HepG2 (cell line): ENCODE measurements around the gene CCDC82. TPM values are rescaled to one million over a fixed set of nuclear protein-coding genes. Genes with fewer than 3 reads are reported as not detected.
A peak's percentile ranks its signal among the peaks of the same experiment; 100 is the strongest.

Source experiments
- AFF4 ChIP-seq: sonication (generic); formaldehyde crosslinking; IDR thresholded peaks from 2 replicates; pipeline ENCODE4 v1.4.0; 2020; ENCODE audit warnings: missing genetic modification reagents
- EEA1 ChIP-seq: sonication (generic); formaldehyde crosslinking; IDR thresholded peaks from 2 replicates; pipeline ENCODE4 v1.5.1; 2020; ENCODE audit warnings: mild to moderate bottlenecking, missing genetic modification reagents, borderline replicate concordance
- HIC2 ChIP-seq: sonication (generic); formaldehyde crosslinking; IDR thresholded peaks from 2 replicates; pipeline ENCODE4 v1.9.0; 2022; ENCODE audit warnings: low read depth, missing genetic modification reagents
- KDM3A ChIP-seq: IDR thresholded peaks from 2 replicates; pipeline ENCODE4 v1.6.1; 2018; ENCODE audit warnings: low read depth, missing compliant biosample characterization
- KLF15 ChIP-seq: sonication (generic); formaldehyde crosslinking; IDR thresholded peaks from 2 replicates; pipeline ENCODE4 v1.8.1; 2023; ENCODE audit warnings: borderline replicate concordance, mild to moderate bottlenecking, inconsistent platforms, missing genetic modification reagents, mixed read lengths
- NCOA5 ChIP-seq: sonication (generic); formaldehyde crosslinking; IDR thresholded peaks from 2 replicates; pipeline ENCODE4 v1.4.0; 2020; ENCODE audit warnings: missing genetic modification reagents
- NFIC ChIP-seq: IDR thresholded peaks from 2 replicates; pipeline ENCODE4 v1.6.1; 2012; ENCODE audit warnings: mild to moderate bottlenecking, low read length, inconsistent platforms
- PHF20 ChIP-seq: sonication (generic); formaldehyde crosslinking; IDR thresholded peaks from 2 replicates; pipeline ENCODE4 v1.5.0; 2020; ENCODE audit warnings: mild to moderate bottlenecking, missing genetic modification reagents
- PPARG ChIP-seq: conservative IDR thresholded peaks from 2 replicates; pipeline ENCODE4 v1.6.1; 2016; ENCODE audit warnings: missing biosample characterization, missing genetic modification reagents
- SALL1 ChIP-seq: sonication (generic); formaldehyde crosslinking; IDR thresholded peaks from 2 replicates; pipeline ENCODE4 v1.8.0; 2022; ENCODE audit warnings: mild to moderate bottlenecking, missing genetic modification reagents
- SOX5 ChIP-seq: IDR thresholded peaks from 2 replicates; pipeline ENCODE4 v1.6.1; 2016; ENCODE audit warnings: borderline replicate concordance
- SOX6 ChIP-seq, 2 experiments: fragments of 450-650 bp in 1 of 2; sonication (generic) in 1 of 2; formaldehyde crosslinking in 1 of 2; IDR thresholded peaks; 2 replicates each; pipeline versions ENCODE4 v1.4.0 to v1.6.1; 2017 to 2020; ENCODE audit warnings: antibody characterized with exemption in 1 of 2, mild to moderate bottlenecking in 1 of 2, missing genetic modification reagents in 1 of 2
- SP140L ChIP-seq: sonication (generic); formaldehyde crosslinking; IDR thresholded peaks from 2 replicates; pipeline ENCODE4 v1.4.0; 2020; ENCODE audit warnings: missing genetic modification reagents, borderline replicate concordance
- TRIM24 ChIP-seq: sonication (generic); formaldehyde crosslinking; IDR thresholded peaks from 2 replicates; pipeline ENCODE4 v1.8.0; 2022; ENCODE audit warnings: mild to moderate bottlenecking, missing genetic modification reagents
- ZFP90 ChIP-seq: sonication (generic); formaldehyde crosslinking; IDR thresholded peaks from 2 replicates; pipeline ENCODE4 v1.8.0; 2022; ENCODE audit warnings: missing genetic modification reagents, mild to moderate bottlenecking, inconsistent platforms, borderline replicate concordance
- ZNF331 ChIP-seq: sonication (generic); formaldehyde crosslinking; IDR thresholded peaks from 2 replicates; pipeline ENCODE4 v1.4.0; 2020; ENCODE audit warnings: missing genetic modification reagents
- polyA plus RNA-seq, 8 experiments: library from polyadenylated mRNA; depleted of rRNA in 3 of 8; stranded (reverse) in 7 of 8; unstranded in 1 of 8; fragments of >200 nt; fragmentation: Illumina TruSeq in 4 of 8; extraction: Trizol in 4 of 8; gene quantifications; 2 replicates each; pipeline versions ENCODE4 v1.2.1 to v1.2.3, GENCODE V29; 2011 to 2016; ENCODE audit warnings: low read depth in 4 of 8, missing spikeins in 1 of 8, mixed read lengths in 1 of 8; ENCODE audit not compliant: insufficient read depth in 1 of 8
- total RNA-seq, 5 experiments: library from RNA; depleted of rRNA; stranded (reverse); fragments of >200 nt; fragmentation: Illumina TruSeq; extraction: Trizol; gene quantifications; 2 replicates each; pipeline ENCODE4 v1.2.3, GENCODE V29; 2016; ENCODE audit warnings: low read depth in 1 of 5
- TF ChIP-seq, protein P1 (sequence below): sonication (generic); formaldehyde crosslinking; conservative IDR thresholded peaks from 2 replicates; pipeline ENCODE4 v1.5.0; 2020; ENCODE audit warnings: missing genetic modification reagents
- TF ChIP-seq, protein P2 (sequence below): sonication (generic); formaldehyde crosslinking; IDR thresholded peaks from 2 replicates; pipeline ENCODE4 v1.4.0; 2020; ENCODE audit warnings: mild to moderate bottlenecking, missing genetic modification reagents, borderline replicate concordance
- TF ChIP-seq, protein P3 (sequence below): sonication (generic); formaldehyde crosslinking; IDR thresholded peaks from 2 replicates; pipeline ENCODE4 v1.4.0; 2020; ENCODE audit warnings: missing genetic modification reagents

The CCDC82 gene
- total and polyA plus RNA-seq, 2 of the 13 experiments (the other 11 are each of a cell fraction or from before 2014, with no cell fraction given), result 19.7 to 25.7 TPM

DNA sequence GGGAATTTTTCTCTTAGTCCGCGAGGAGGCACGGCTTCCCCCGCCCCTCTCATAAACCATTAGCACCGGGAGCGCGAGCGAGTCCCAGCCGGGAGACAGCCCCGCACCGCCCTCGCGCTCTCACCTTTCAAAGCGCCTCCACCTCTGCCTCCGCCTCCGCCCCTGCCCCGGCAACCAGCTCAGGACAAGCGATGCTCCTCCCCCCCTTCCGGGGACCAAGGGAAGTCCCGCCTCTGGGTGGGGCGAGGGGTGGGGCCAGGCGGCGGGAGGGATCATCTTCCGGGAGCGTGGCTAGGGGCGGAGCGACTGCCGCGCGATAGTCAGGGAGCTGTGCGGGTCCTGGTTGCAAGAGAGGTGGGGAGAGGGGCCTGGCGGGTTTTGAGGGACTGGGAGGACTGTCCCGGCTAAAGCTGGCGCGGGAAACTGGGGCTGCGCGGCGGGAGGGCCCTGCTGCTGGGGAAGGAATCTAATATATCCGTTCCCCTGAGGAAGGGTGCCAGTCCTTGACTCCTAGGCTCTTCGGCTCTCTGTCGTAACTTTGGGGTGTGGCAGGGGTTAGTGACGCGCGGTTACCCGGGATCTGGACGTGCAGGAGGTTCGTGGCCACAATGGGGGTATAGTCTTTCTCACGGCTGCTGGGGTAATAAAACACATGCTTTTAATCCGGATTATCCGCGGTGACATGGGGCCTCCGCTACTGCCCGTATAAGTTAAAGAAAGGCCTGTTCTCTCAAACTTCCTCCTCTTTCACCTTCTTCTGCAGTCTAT lies at the start of gene CCDC82, which contains the start of gene JRKL (continued):
- TF ChIP-seq, protein P1, sequence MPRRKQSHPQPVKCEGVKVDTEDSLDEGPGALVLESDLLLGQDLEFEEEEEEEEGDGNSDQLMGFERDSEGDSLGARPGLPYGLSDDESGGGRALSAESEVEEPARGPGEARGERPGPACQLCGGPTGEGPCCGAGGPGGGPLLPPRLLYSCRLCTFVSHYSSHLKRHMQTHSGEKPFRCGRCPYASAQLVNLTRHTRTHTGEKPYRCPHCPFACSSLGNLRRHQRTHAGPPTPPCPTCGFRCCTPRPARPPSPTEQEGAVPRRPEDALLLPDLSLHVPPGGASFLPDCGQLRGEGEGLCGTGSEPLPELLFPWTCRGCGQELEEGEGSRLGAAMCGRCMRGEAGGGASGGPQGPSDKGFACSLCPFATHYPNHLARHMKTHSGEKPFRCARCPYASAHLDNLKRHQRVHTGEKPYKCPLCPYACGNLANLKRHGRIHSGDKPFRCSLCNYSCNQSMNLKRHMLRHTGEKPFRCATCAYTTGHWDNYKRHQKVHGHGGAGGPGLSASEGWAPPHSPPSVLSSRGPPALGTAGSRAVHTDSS, result no peak
- no peak; the same call in 1 of the 2 replicates for TF ChIP-seq HIC2 (CRISPR knock-in tag)
- no peak for TF ChIP-seq AFF4
- no peak for TF ChIP-seq KDM3A (CRISPR knock-in tag)
- no peak for TF ChIP-seq PPARG (CRISPR knock-in tag)
- TF ChIP-seq PHF20 (CRISPR knock-in tag), result peak; percentile 72
- TF ChIP-seq EEA1, result no peak
- peak; percentile 31; the same call in 1 of the 2 replicates for TF ChIP-seq SOX5 (CRISPR knock-in tag)
- TF ChIP-seq SP140L (CRISPR knock-in tag), result no peak
- TF ChIP-seq NFIC, result no peak
- TF ChIP-seq NCOA5 (CRISPR knock-in tag), result no peak
- no peak for TF ChIP-seq TRIM24 (CRISPR knock-in tag)
- peak; percentile 54; the same call in 1 of the 2 replicates for TF ChIP-seq ZNF331
- TF ChIP-seq, protein P2, sequence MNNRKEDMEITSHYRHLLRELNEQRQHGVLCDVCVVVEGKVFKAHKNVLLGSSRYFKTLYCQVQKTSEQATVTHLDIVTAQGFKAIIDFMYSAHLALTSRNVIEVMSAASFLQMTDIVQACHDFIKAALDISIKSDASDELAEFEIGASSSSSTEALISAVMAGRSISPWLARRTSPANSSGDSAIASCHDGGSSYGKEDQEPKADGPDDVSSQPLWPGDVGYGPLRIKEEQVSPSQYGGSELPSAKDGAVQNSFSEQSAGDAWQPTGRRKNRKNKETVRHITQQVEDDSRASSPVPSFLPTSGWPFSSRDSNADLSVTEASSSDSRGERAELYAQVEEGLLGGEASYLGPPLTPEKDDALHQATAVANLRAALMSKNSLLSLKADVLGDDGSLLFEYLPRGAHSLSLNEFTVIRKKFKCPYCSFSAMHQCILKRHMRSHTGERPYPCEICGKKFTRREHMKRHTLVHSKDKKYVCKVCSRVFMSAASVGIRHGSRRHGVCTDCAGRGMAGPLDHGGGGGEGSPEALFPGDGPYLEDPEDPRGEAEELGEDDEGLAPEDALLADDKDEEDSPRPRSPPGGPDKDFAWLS (CRISPR knock-in tag), result no peak
- TF ChIP-seq ZFP90 (CRISPR knock-in tag), result peak; percentile 36; the same call in 1 of the 2 replicates
- TF ChIP-seq, protein P3, sequence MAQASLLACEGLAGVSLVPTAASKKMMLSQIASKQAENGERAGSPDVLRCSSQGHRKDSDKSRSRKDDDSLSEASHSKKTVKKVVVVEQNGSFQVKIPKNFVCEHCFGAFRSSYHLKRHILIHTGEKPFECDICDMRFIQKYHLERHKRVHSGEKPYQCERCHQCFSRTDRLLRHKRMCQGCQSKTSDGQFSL (CRISPR knock-in tag), result peak; percentile 51; the same call in 1 of the 2 replicates
- TF ChIP-seq KLF15 (CRISPR knock-in tag), result no peak
- TF ChIP-seq SOX6 (IDR thresholded peaks at IDR 0.05), result no peak
- TF ChIP-seq SOX6 (CRISPR knock-in tag; IDR thresholded peaks at IDR 0.05), result peak; percentile 34; the same call in 1 of the 2 replicates
- TF ChIP-seq SALL1 (CRISPR knock-in tag), result peak; percentile 82
